Cerebellar cortex (tissue), 1 donor: ENCODE results near the gene CCRL2.
"Not testable (repeated sequence)": the region's sequence is repeated elsewhere in the genome, so short reads cannot be mapped to it uniquely, and the experiment has no call there.

ENCODE experiments used
- DNase-seq: peaks from one replicate; pipeline ENCODE4 v3.0.0-alpha.2; 2015; ENCODE audit warnings: low spot score

CCRL2 gene

GRCh38 chr3:46405301-46406019 is 1.6 kb upstream of the CCRL2 start:
- no peak for DNase-seq

- no peak for DNase-seq
These were observed 644 bp upstream of the CCRL2 start for GRCh38 chr3:46406443-46406787.

GRCh38 chr3:46407970-46408369 is 911 bp downstream of the CCRL2 start:
- no peak for DNase-seq

- no peak for DNase-seq
These were observed 1.8 kb downstream of the CCRL2 start for GRCh38 chr3:46408853-46409252.

- DNase-seq: peak; percentile 43
These were observed 2.9 kb downstream of the CCRL2 start for GRCh38 chr3:46409739-46410489.

GRCh38 chr3:46410669-46411068 is 3.6 kb downstream of the CCRL2 start:
- no peak for DNase-seq

GRCh38 chr3:46411271-46411670 is 4.2 kb downstream of the CCRL2 start:
- DNase-seq: no peak

GRCh38 chr3:46412786-46413298 is 5.8 kb downstream of the CCRL2 start:
- DNase-seq: no peak

- no peak for DNase-seq
These were observed 6.9 kb downstream of the CCRL2 start for GRCh38 chr3:46413951-46414350.

GRCh38 chr3:46414739-46415138 is 7.7 kb downstream of the CCRL2 start:
- no peak for DNase-seq

- DNase-seq: no peak
These were observed 9.2 kb downstream of the CCRL2 start for GRCh38 chr3:46416125-46416810.

GRCh38 chr3:46416811-46417510 is 9.9 kb downstream of the CCRL2 start:
- no peak for DNase-seq

GRCh38 chr3:46417841-46418611 is 11.0 kb downstream of the CCRL2 start:
- no peak for DNase-seq

- no peak for DNase-seq
These were observed 12.8 kb downstream of the CCRL2 start for GRCh38 chr3:46419816-46420215.

- DNase-seq: no peak
These were observed 13.9 kb downstream of the CCRL2 start for GRCh38 chr3:46420931-46421330.

- DNase-seq: no peak
These were observed 15.6 kb downstream of the CCRL2 start for GRCh38 chr3:46422617-46423016.

GRCh38 chr3:46423588-46423987 is 16.5 kb downstream of the CCRL2 start:
- DNase-seq: no peak

GRCh38 chr3:46426476-46426875 is 19.4 kb downstream of the CCRL2 start:
- not testable (repeated sequence) for DNase-seq

GRCh38 chr3:46427404-46427803 is 20.3 kb downstream of the CCRL2 start:
- DNase-seq: not testable (repeated sequence)

GRCh38 chr3:46427916-46428833 is 21.1 kb downstream of the CCRL2 start:
- no peak for DNase-seq
